H9 (cell line): ENCODE data around the gene HMGCS2. TPM values are rescaled to one million over a fixed set of nuclear protein-coding genes. Genes with fewer than 3 reads are reported as not detected.

Experiments used
- DNase-seq: peaks from one replicate; pipeline ENCODE4 v3.0.0-alpha.2; 2017
- H2AFZ ChIP-seq: one replicate; pipeline ENCODE4 v1.6.1; 2013; ENCODE audit warnings: mild to moderate bottlenecking, low read length, control low read depth, moderate library complexity
- H2AK5ac ChIP-seq: 2 replicates; pipeline ENCODE4 v1.6.1; 2013; ENCODE audit warnings: low read length, control low read depth, mixed read lengths; ENCODE audit not compliant: insufficient read length
- H2BK120ac ChIP-seq: one replicate; pipeline ENCODE4 v1.6.1; 2013; ENCODE audit warnings: low read depth, mild to moderate bottlenecking, low read length, control low read depth, inconsistent platforms; ENCODE audit not compliant: poor library complexity, severe bottlenecking
- H2BK12ac ChIP-seq: 2 replicates; pipeline ENCODE4 v1.6.1; 2013; ENCODE audit warnings: low read length, control low read depth, mixed read lengths, low read depth; ENCODE audit not compliant: insufficient read length
- H2BK15ac ChIP-seq: 2 replicates; pipeline ENCODE4 v1.6.1; 2013; ENCODE audit warnings: low read depth, low read length, control low read depth
- H2BK20ac ChIP-seq: one replicate; pipeline ENCODE4 v1.6.1; 2013; ENCODE audit warnings: low read depth, mild to moderate bottlenecking, low read length, control low read depth, inconsistent platforms; ENCODE audit not compliant: poor library complexity, severe bottlenecking
- H2BK5ac ChIP-seq: 2 replicates; pipeline ENCODE4 v1.6.1; 2013; ENCODE audit warnings: low read length, control low read depth, mixed read lengths; ENCODE audit not compliant: insufficient read length
- H3K14ac ChIP-seq: 2 replicates; pipeline ENCODE4 v1.6.1; 2013; ENCODE audit warnings: low read length, control low read depth; ENCODE audit not compliant: insufficient read depth
- H3K18ac ChIP-seq: 2 replicates; pipeline ENCODE4 v1.6.1; 2013; ENCODE audit warnings: low read depth, mild to moderate bottlenecking, mixed read lengths, low read length, control low read depth; ENCODE audit not compliant: insufficient read length
- H3K23ac ChIP-seq: 2 replicates; pipeline ENCODE4 v1.6.1; 2013; ENCODE audit warnings: low read length, control low read depth, mixed read lengths, low read depth; ENCODE audit not compliant: insufficient read length
- H3K23me2 ChIP-seq: 2 replicates; pipeline ENCODE4 v1.6.1; 2013; ENCODE audit warnings: low read depth, mild to moderate bottlenecking, mixed read lengths, low read length, control low read depth; ENCODE audit not compliant: insufficient read length, poor library complexity, severe bottlenecking
- H3K27ac ChIP-seq: 2 replicates; pipeline ENCODE4 v1.5.1; 2013; ENCODE audit warnings: low read length, control low read depth, mixed read lengths, low read depth; ENCODE audit not compliant: insufficient read length
- H3K27me3 ChIP-seq: 2 replicates; pipeline ENCODE4 v1.6.1; 2013; ENCODE audit warnings: low read length, control low read depth, inconsistent platforms; ENCODE audit not compliant: insufficient read depth
- H3K4ac ChIP-seq: 2 replicates; pipeline ENCODE4 v1.6.1; 2013; ENCODE audit warnings: low read depth, mild to moderate bottlenecking, control low read depth, inconsistent platforms, low read length, moderate library complexity
- H3K4me1 ChIP-seq: 2 replicates; pipeline ENCODE4 v1.6.1; 2013; ENCODE audit warnings: low read length, control low read depth, inconsistent platforms; ENCODE audit not compliant: insufficient read depth
- H3K4me2 ChIP-seq: 2 replicates; pipeline ENCODE4 v1.6.1; 2013; ENCODE audit warnings: low read length, control low read depth, mixed read lengths; ENCODE audit not compliant: insufficient read length, insufficient read depth
- H3K56ac ChIP-seq: 2 replicates; pipeline ENCODE4 v1.6.1; 2013; ENCODE audit warnings: low read depth, mild to moderate bottlenecking, mixed read lengths, low read length, control low read depth; ENCODE audit not compliant: insufficient read length
- H3K79me1 ChIP-seq: 2 replicates; pipeline ENCODE4 v1.6.1; 2013; ENCODE audit warnings: low read depth, mild to moderate bottlenecking, moderate library complexity, low read length, control low read depth, inconsistent platforms; ENCODE audit not compliant: insufficient read depth, poor library complexity, severe bottlenecking
- H3K79me2 ChIP-seq: 2 replicates; pipeline ENCODE4 v1.6.1; 2013; ENCODE audit warnings: low read length, control low read depth, inconsistent platforms; ENCODE audit not compliant: insufficient read depth
- H3K9ac ChIP-seq: 2 replicates; pipeline ENCODE4 v1.6.1; 2013; ENCODE audit warnings: low read length, control low read depth, mixed read lengths; ENCODE audit not compliant: insufficient read length; ENCODE audit errors: extremely low read depth
- H3K9me3 ChIP-seq: one replicate; pipeline ENCODE4 v1.6.1; 2013; ENCODE audit warnings: low read depth, low read length, inconsistent platforms; ENCODE audit not compliant: control insufficient read depth
- H3T11ph ChIP-seq: one replicate; pipeline ENCODE4 v1.6.1; 2013; ENCODE audit warnings: mild to moderate bottlenecking, low read length, control low read depth, inconsistent platforms
- H4K20me1 ChIP-seq: one replicate; pipeline ENCODE4 v1.6.1; 2013; ENCODE audit not compliant: control insufficient read depth, insufficient read length, insufficient read depth
- H4K5ac ChIP-seq: 2 replicates; pipeline ENCODE4 v1.6.1; 2013; ENCODE audit warnings: low read depth, mild to moderate bottlenecking, mixed read lengths, low read length, control low read depth; ENCODE audit not compliant: insufficient read length
- H4K8ac ChIP-seq: replicated peaks from 2 replicates; pipeline ENCODE4 v1.6.1; 2013; ENCODE audit warnings: low read length, control low read depth, mixed read lengths, low read depth; ENCODE audit not compliant: insufficient read length
- H4K91ac ChIP-seq: 2 replicates; pipeline ENCODE4 v1.6.1; 2013; ENCODE audit warnings: low read depth, mild to moderate bottlenecking, moderate library complexity, mixed read lengths, low read length, control low read depth; ENCODE audit not compliant: insufficient read length
- H3K27ac Mint-ChIP-seq, 3 experiments: 2 replicates in 2 of 3; 3 replicates in 1 of 3; pipeline ENCODE4 v1.8.0; 2020 to 2021; ENCODE audit warnings: mixed read lengths in 3 of 3, mild to moderate bottlenecking in 1 of 3, moderate library complexity in 1 of 3
- H3K27me3 Mint-ChIP-seq: 2 replicates; pipeline ENCODE4 v1.8.0; 2021; ENCODE audit warnings: low read depth, mild to moderate bottlenecking, moderate library complexity, mixed read lengths
- H3K36me3 Mint-ChIP-seq, 3 experiments: 2 replicates in 2 of 3; 3 replicates in 1 of 3; pipeline ENCODE4 v1.8.0; 2020 to 2021; ENCODE audit warnings: low read depth in 3 of 3, mixed read lengths in 3 of 3; ENCODE audit not compliant: insufficient read depth in 1 of 3
- H3K4me1 Mint-ChIP-seq, 2 experiments: 2 replicates each; pipeline ENCODE4 v1.8.0; 2020; ENCODE audit warnings: mixed read lengths in 2 of 2
- H3K4me3 Mint-ChIP-seq, 2 experiments: 2 replicates in 1 of 2; 3 replicates in 1 of 2; pipeline ENCODE4 v1.8.0; 2020 to 2021; ENCODE audit warnings: mild to moderate bottlenecking in 2 of 2, mixed read lengths in 2 of 2, moderate library complexity in 1 of 2
- H3K9me3 Mint-ChIP-seq, 2 experiments: 2 replicates in 1 of 2; 3 replicates in 1 of 2; pipeline ENCODE4 v1.8.0; 2020; ENCODE audit warnings: mild to moderate bottlenecking in 2 of 2, mixed read lengths in 2 of 2, moderate library complexity in 1 of 2
- CTCF ChIP-seq: fragments of 200-600 bp; sonication (generic); conservative IDR thresholded peaks from 3 replicates; pipeline ENCODE4 v1.8.0; 2021; ENCODE audit warnings: antibody characterized with exemption, mild to moderate bottlenecking
- WGBS: extraction: QIAGEN DNeasy Blood & Tissue Kit; methylation state at CpG from one replicate; pipeline ENCODE4 v1.1.7; 2013; ENCODE audit warnings: missing lambda C conversion rate, low lambda C conversion rate, mixed read lengths; ENCODE audit not compliant: insufficient read length; ENCODE audit errors: extremely low coverage; 5-methylcytosine and 5-hydroxymethylcytosine counted together
- total RNA-seq: library from RNA; stranded (reverse); gene quantifications from 2 replicates; pipeline ENCODE4 v1.2.1, GENCODE V29; 2021

HMGCS2 gene
- total RNA-seq, 1 experiment from 2014 or later = not detected

- no peak overlapping the region for H3K4me2 ChIP-seq
- no peaks in the 10 kb centered on the region for H3K27me3 ChIP-seq
- H3K18ac ChIP-seq = no peak overlapping the region
- Mint-ChIP-seq H3K36me3 (no peaks in the 10 kb centered on the region), H3K27me3 (peaks cover 7% of the 10 kb centered on the region), H3K9me3 (no peaks in the 10 kb centered on the region; a peak in 1 of 5 replicates), H3K4me1 (0 out of 4 replicates have a peak, but pooled peaks cover 2% of the 10 kb centered on the region in 2 experiments), H3K27ac (no peak overlapping the region), H3K4me3 (no peak overlapping the region)
- no peak overlapping the region for H3K27ac ChIP-seq
- no peaks in the 10 kb centered on the region for H3K4me1 ChIP-seq
- H2AFZ ChIP-seq = no peak overlapping the region
- H4K5ac ChIP-seq = no peak overlapping the region
- H3K14ac ChIP-seq = no peak overlapping the region
- no peak overlapping the region for H2BK12ac ChIP-seq
- H3T11ph ChIP-seq = no peak overlapping the region
- H2BK120ac ChIP-seq = no peak overlapping the region
- H2BK15ac ChIP-seq = no peak overlapping the region
- H2AK5ac ChIP-seq = no peak overlapping the region
- no peaks in the 10 kb centered on the region for H3K79me1 ChIP-seq
- no CpG with 5 or more reads among the region's 1 CpG for WGBS
- no peaks in the 10 kb centered on the region for H3K9me3 ChIP-seq
- no peak overlapping the region for H2BK5ac ChIP-seq
- no peak for TF ChIP-seq CTCF
- no peak for DNase-seq
- no peak overlapping the region for H2BK20ac ChIP-seq
- H3K23me2 ChIP-seq = no peaks in the 10 kb centered on the region
- no peak overlapping the region for H4K8ac ChIP-seq
- no peak overlapping the region for H3K4ac ChIP-seq
- no peaks in the 10 kb centered on the region for H3K79me2 ChIP-seq
- H4K20me1 ChIP-seq = no peaks in the 10 kb centered on the region
- no peak overlapping the region for H3K23ac ChIP-seq
- no peak overlapping the region for H3K9ac ChIP-seq
- no peak overlapping the region for H3K56ac ChIP-seq
- H4K91ac ChIP-seq = no peak overlapping the region
These were observed 5.8 kb downstream of the HMGCS2 start for GRCh38 chr1:119762953-119763352.
